A673 (cell line): ENCODE measurements around the gene GATAD2A.

Experiments used
- EZH2 ChIP-seq: fragments of 200-600 bp; sonication (generic); IDR thresholded peaks from 2 replicates; pipeline ENCODE4 v1.6.1; 2017; ENCODE audit warnings: borderline replicate concordance, low read depth, mild to moderate bottlenecking, mixed read lengths, antibody characterized with exemption, low read length; ENCODE audit not compliant: poor library complexity, severe bottlenecking
- TF ChIP-seq, protein P1 (sequence below): fragments of 300-800, 200-600 bp; sonication (generic); conservative IDR thresholded peaks from 2 replicates; pipeline ENCODE4 v1.5.1; 2017; ENCODE audit warnings: low read depth, mild to moderate bottlenecking, antibody characterized with exemption, low read length, moderate library complexity, mixed read lengths

GRCh38 chr19:19382118-19382517 is 23.4 kb upstream of the GATAD2A start:
- TF ChIP-seq, protein P1, sequence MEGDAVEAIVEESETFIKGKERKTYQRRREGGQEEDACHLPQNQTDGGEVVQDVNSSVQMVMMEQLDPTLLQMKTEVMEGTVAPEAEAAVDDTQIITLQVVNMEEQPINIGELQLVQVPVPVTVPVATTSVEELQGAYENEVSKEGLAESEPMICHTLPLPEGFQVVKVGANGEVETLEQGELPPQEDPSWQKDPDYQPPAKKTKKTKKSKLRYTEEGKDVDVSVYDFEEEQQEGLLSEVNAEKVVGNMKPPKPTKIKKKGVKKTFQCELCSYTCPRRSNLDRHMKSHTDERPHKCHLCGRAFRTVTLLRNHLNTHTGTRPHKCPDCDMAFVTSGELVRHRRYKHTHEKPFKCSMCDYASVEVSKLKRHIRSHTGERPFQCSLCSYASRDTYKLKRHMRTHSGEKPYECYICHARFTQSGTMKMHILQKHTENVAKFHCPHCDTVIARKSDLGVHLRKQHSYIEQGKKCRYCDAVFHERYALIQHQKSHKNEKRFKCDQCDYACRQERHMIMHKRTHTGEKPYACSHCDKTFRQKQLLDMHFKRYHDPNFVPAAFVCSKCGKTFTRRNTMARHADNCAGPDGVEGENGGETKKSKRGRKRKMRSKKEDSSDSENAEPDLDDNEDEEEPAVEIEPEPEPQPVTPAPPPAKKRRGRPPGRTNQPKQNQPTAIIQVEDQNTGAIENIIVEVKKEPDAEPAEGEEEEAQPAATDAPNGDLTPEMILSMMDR: no peak
- no peak for TF ChIP-seq EZH2
